HL-60 (cell line): ENCODE measurements around the gene ATP2B1.
A peak's percentile ranks its signal among the peaks of the same experiment; 100 is the strongest.
"Not testable (repeated sequence)": the region's sequence is repeated elsewhere in the genome, so short reads cannot be mapped to it uniquely, and the experiment has no call there.

Experiments used
- DNase-seq, 2 experiments: peaks; one replicate each; pipeline ENCODE4 v3.0.0-alpha.2; 2010 to 2020; ENCODE audit warnings: low read depth in 1 of 2, low spot score in 1 of 2
- H3K27ac ChIP-seq: fragments of 250-450 bp; sonication (Bioruptor Pico); replicated peaks from 2 replicates; pipeline ENCODE4 v1.5.1; 2020; ENCODE audit warnings: mild to moderate bottlenecking, moderate library complexity
- H3K27me3 ChIP-seq: fragments of 250-450 bp; sonication (Bioruptor Pico); 2 replicates; pipeline ENCODE4 v1.5.1; 2021; ENCODE audit warnings: mild to moderate bottlenecking, moderate library complexity; ENCODE audit not compliant: insufficient read depth, poor library complexity, severe bottlenecking
- H3K4me3 ChIP-seq: replicated peaks from 2 replicates; pipeline ENCODE4 v1.5.1; 2011; ENCODE audit warnings: mild to moderate bottlenecking, control low read depth, low read length; ENCODE audit not compliant: insufficient read depth
- CTCF ChIP-seq: IDR thresholded peaks from one replicate; pipeline ENCODE4 v1.5.1; 2011; ENCODE audit warnings: low read length, control low read depth, inconsistent platforms; ENCODE audit not compliant: insufficient read depth
- GABPA ChIP-seq: IDR thresholded peaks from 2 replicates; pipeline ENCODE4 v1.6.1; 2012; ENCODE audit warnings: low read depth
- POLR2AphosphoS5 ChIP-seq: IDR thresholded peaks from 2 replicates; pipeline ENCODE4 v1.6.1; 2012; ENCODE audit warnings: low read depth
- REST ChIP-seq: IDR thresholded peaks from 2 replicates; pipeline ENCODE4 v1.6.1; 2012; ENCODE audit warnings: low read depth; ENCODE audit not compliant: insufficient replicate concordance
- SPI1 ChIP-seq: IDR thresholded peaks from 2 replicates; pipeline ENCODE4 v1.6.1; 2012; ENCODE audit warnings: low read depth, mild to moderate bottlenecking, borderline replicate concordance
- long read RNA-seq: library from polyadenylated mRNA; unstranded; transcript quantifications from one replicate; pipeline ENCODE4 v2.0.0, GENCODE V29; 2020

Gene ATP2B1
- long read RNA-seq, full-length matches to known transcripts, result 1 of 119 reads
- long read RNA-seq, partial matches to known transcripts, result 110 of 119 reads
- long read RNA-seq, other reads (novel, unspliced or antisense), result 8 of 119 reads

- peak; percentile 41 to 83 for DNase-seq
- TF ChIP-seq CTCF (no peak), GABPA (no peak), SPI1 (no peak), POLR2AphosphoS5 (no peak), REST (no peak)
- peak within 1 kb of the TSS; percentile 85 for H3K4me3 ChIP-seq
- H3K27ac ChIP-seq, result peak within 1 kb of the TSS; percentile 81
- H3K27me3 ChIP-seq, result no peaks in the 10 kb centered on the region
Measured at GRCh38 chr12:89708565-89709156, at the start of gene ATP2B1. TSS of gene ATP2B1 (minus strand) at chr12:89708838. CDS start at chr12:89655886, 52,952 bp downstream.

GRCh38 chr12:89757987-89758386, 49.3 kb upstream of the ATP2B1 start:
- H3K4me3 ChIP-seq, H3K27me3 ChIP-seq, DNase-seq: not testable (repeated sequence)
- H3K27ac ChIP-seq, result peak overlapping the region; percentile 88

GRCh38 chr12:89756585-89757398, 48.2 kb upstream of the ATP2B1 start:
- TF ChIP-seq GABPA, result peak; percentile 48; the same call in 1 of the 2 replicates
- TF ChIP-seq REST, result peak; percentile 49
- peak; percentile 92 for TF ChIP-seq POLR2AphosphoS5
- peak; percentile 10; the same call in 1 of the 2 replicates for TF ChIP-seq SPI1
- no peak for TF ChIP-seq CTCF
- no peaks in the 10 kb centered on the region for H3K27me3 ChIP-seq
- H3K27ac ChIP-seq, result peak overlapping the region; percentile 88
- DNase-seq, result peak; percentile 92 to 98
- no peak overlapping the region for H3K4me3 ChIP-seq

- Histone ChIP-seq H3K4me3 (no peak overlapping the region), H3K27me3 (no peaks in the 10 kb centered on the region), H3K27ac (peak overlapping the region; percentile 88)
- TF ChIP-seq SPI1, result peak; percentile 82; the same call in 1 of the 2 replicates
- TF ChIP-seq POLR2AphosphoS5, result no peak
- TF ChIP-seq REST, result no peak
- TF ChIP-seq GABPA, result no peak
- TF ChIP-seq CTCF, result no peak
- peak; percentile 43 to 67 for DNase-seq
Measured at GRCh38 chr12:89756194-89756584, 47.6 kb upstream of the ATP2B1 start.
